HEK293 (cell line): Measurements from ENCODE around the gene KCNJ15.

Source experiments
- CTCF ChIA-PET: fragments of 350-600 bp; formaldehyde crosslinking; extraction: SDS; loops from one replicate; lab custom pipeline; 2021; ENCODE audit warnings: antibody characterized with exemption; lab: Yijun Ruan, JAX
- POLR2A ChIA-PET: fragments of 300-600 bp; formaldehyde crosslinking; extraction: SDS; loops from one replicate; lab custom pipeline; 2020; ENCODE audit warnings: antibody characterized with exemption, inconsistent platforms; lab: Yijun Ruan, JAX
- H3K27ac ChIP-seq: fragments of 200-500 bp; sonication (Bioruptor generic); 2 replicates; pipeline ENCODE4 v1.5.1; 2014; ENCODE audit warnings: low read depth, low read length, control low read depth, inconsistent platforms; ENCODE audit errors: extremely low read depth
- H3K36me3 ChIP-seq, 2 experiments: fragments of 200-500 bp in 1 of 2; sonication (Bioruptor generic) in 1 of 2; 1 replicate in 1 of 2; 2 replicates in 1 of 2; pipeline ENCODE4 v1.5.1; 2014 to 2017; ENCODE audit warnings: inconsistent platforms in 2 of 2, low read length in 2 of 2; ENCODE audit not compliant: control insufficient read depth in 2 of 2, insufficient read depth in 1 of 2
- H3K4me1 ChIP-seq: fragments of 200-500 bp; sonication (Bioruptor generic); 2 replicates; pipeline ENCODE4 v1.5.1; 2014; ENCODE audit warnings: mild to moderate bottlenecking, low read length, inconsistent platforms; ENCODE audit not compliant: control insufficient read depth, insufficient read depth
- H3K4me3 ChIP-seq: 2 replicates; pipeline ENCODE4 v1.5.1; 2011; ENCODE audit warnings: low read depth, mild to moderate bottlenecking, control low read depth, low read length, moderate library complexity
- H3K9me3 ChIP-seq: fragments of 200-500 bp; sonication (Bioruptor generic); 2 replicates; pipeline ENCODE4 v1.5.1; 2014; ENCODE audit warnings: low read depth, low read length, inconsistent platforms; ENCODE audit not compliant: control insufficient read depth, insufficient read depth
- FEZF1 ChIP-seq: fragments of 450-650 bp; formaldehyde crosslinking; IDR thresholded peaks from 2 replicates; pipeline ENCODE4 v1.5.1; 2016; ENCODE audit warnings: missing biosample characterization, missing genetic modification characterization
- SP2 ChIP-seq: fragments of 450-650 bp; formaldehyde crosslinking; IDR thresholded peaks from 2 replicates; pipeline ENCODE4 v1.5.1; 2016; ENCODE audit warnings: missing biosample characterization, missing genetic modification characterization
- ZBTB20 ChIP-seq: fragments of 450-650 bp; formaldehyde crosslinking; IDR thresholded peaks from 2 replicates; pipeline ENCODE4 v1.5.1; 2016; ENCODE audit warnings: missing biosample characterization, missing genetic modification characterization
- ZFP3 ChIP-seq: fragments of 450-650 bp; formaldehyde crosslinking; IDR thresholded peaks from 2 replicates; pipeline ENCODE4 v1.5.1; 2016; ENCODE audit warnings: low read depth, missing biosample characterization, missing genetic modification characterization
- ZFP69B ChIP-seq: fragments of 450-650 bp; formaldehyde crosslinking; IDR thresholded peaks from 2 replicates; pipeline ENCODE4 v1.5.1; 2016; ENCODE audit warnings: missing biosample characterization, missing genetic modification characterization
- ZNF174 ChIP-seq: fragments of 450-650 bp; formaldehyde crosslinking; IDR thresholded peaks from 2 replicates; pipeline ENCODE4 v1.5.0; 2017; ENCODE audit warnings: missing biosample characterization, mild to moderate bottlenecking, missing genetic modification characterization
- ZNF510 ChIP-seq: fragments of 450-650 bp; formaldehyde crosslinking; IDR thresholded peaks from 2 replicates; pipeline ENCODE4 v1.5.1; 2018; ENCODE audit warnings: mild to moderate bottlenecking, missing genetic modification characterization, missing biosample characterization; ENCODE audit not compliant: insufficient replicate concordance
- ZNF548 ChIP-seq: fragments of 450-650 bp; formaldehyde crosslinking; IDR thresholded peaks from 2 replicates; pipeline ENCODE4 v1.5.1; 2016; ENCODE audit warnings: missing biosample characterization, missing genetic modification characterization
- ZNF596 ChIP-seq: fragments of 450-650 bp; IDR thresholded peaks from 2 replicates; pipeline ENCODE4 v1.5.0; 2018; ENCODE audit warnings: missing biosample characterization, mild to moderate bottlenecking, missing genetic modification characterization, moderate library complexity
- ZNF629 ChIP-seq: fragments of 450-650 bp; formaldehyde crosslinking; IDR thresholded peaks from 2 replicates; pipeline ENCODE4 v1.5.1; 2017; ENCODE audit warnings: missing biosample characterization, missing genetic modification characterization
- ZNF701 ChIP-seq: fragments of 450-650 bp; formaldehyde crosslinking; IDR thresholded peaks from 2 replicates; pipeline ENCODE4 v1.5.1; 2016; ENCODE audit warnings: missing biosample characterization, missing genetic modification characterization
- ZNF776 ChIP-seq: fragments of 450-650 bp; formaldehyde crosslinking; IDR thresholded peaks from 2 replicates; pipeline ENCODE4 v1.5.0; 2017; ENCODE audit warnings: missing biosample characterization, missing genetic modification characterization, borderline replicate concordance
- ZNF791 ChIP-seq: fragments of 450-650 bp; formaldehyde crosslinking; IDR thresholded peaks from 2 replicates; pipeline ENCODE4 v1.5.1; 2016; ENCODE audit warnings: missing biosample characterization, missing genetic modification characterization
- ZNF843 ChIP-seq: fragments of 450-650 bp; formaldehyde crosslinking; IDR thresholded peaks from 2 replicates; pipeline ENCODE4 v1.5.1; 2016; ENCODE audit warnings: missing biosample characterization, missing genetic modification characterization
- TF ChIP-seq, protein P1 (sequence below): fragments of 450-650 bp; formaldehyde crosslinking; IDR thresholded peaks from 2 replicates; pipeline ENCODE4 v1.5.1; 2016; ENCODE audit warnings: missing biosample characterization, missing genetic modification characterization
- TF ChIP-seq, protein P2 (sequence below): fragments of 450-650 bp; formaldehyde crosslinking; IDR thresholded peaks from 2 replicates; pipeline ENCODE4 v1.5.1; 2017; ENCODE audit warnings: missing biosample characterization, missing genetic modification characterization
- TF ChIP-seq, protein P3 (sequence below): sonication (generic); formaldehyde crosslinking; IDR thresholded peaks from 2 replicates; pipeline ENCODE4 v1.8.1; 2022; ENCODE audit warnings: mild to moderate bottlenecking, moderate library complexity, missing genetic modification reagents
- TF ChIP-seq, protein P4 (sequence below): fragments of 450-650 bp; formaldehyde crosslinking; IDR thresholded peaks from 2 replicates; pipeline ENCODE4 v1.5.1; 2017; ENCODE audit warnings: missing biosample characterization, missing genetic modification characterization

KCNJ15 gene

DNA sequence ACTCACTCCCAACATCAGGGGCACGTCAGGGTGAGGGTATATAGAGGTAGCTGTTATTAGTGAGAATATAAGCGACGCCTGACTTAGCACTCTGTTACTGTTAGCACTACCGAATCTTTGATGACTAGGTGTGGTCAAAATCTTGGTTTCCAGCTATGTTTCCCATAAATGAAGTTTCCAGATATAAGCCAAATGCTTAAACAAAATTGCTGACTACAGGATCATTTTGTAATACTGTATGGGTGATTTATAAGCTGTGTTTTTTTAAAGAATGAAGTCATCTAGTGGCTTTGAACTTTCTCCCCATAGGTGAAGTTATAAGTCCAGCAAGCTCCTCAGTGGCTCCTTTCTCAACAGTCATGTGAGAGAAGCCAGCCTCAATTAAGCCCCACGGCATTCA is 23.7 kb downstream of the KCNJ15 start:
- TF ChIP-seq ZNF776 (tag by site-specific recombination), result no peak
- no peak for TF ChIP-seq ZNF174 (tag by site-specific recombination)
- TF ChIP-seq ZNF701 (tag by site-specific recombination), result no peak
- TF ChIP-seq, protein P1, sequence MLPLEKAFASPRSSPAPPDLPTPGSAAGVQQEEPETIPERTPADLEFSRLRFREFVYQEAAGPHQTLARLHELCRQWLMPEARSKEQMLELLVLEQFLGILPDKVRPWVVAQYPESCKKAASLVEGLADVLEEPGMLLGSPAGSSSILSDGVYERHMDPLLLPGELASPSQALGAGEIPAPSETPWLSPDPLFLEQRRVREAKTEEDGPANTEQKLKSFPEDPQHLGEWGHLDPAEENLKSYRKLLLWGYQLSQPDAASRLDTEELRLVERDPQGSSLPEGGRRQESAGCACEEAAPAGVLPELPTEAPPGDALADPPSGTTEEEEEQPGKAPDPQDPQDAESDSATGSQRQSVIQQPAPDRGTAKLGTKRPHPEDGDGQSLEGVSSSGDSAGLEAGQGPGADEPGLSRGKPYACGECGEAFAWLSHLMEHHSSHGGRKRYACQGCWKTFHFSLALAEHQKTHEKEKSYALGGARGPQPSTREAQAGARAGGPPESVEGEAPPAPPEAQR (tag by site-specific recombination), result no peak
- TF ChIP-seq, protein P2, sequence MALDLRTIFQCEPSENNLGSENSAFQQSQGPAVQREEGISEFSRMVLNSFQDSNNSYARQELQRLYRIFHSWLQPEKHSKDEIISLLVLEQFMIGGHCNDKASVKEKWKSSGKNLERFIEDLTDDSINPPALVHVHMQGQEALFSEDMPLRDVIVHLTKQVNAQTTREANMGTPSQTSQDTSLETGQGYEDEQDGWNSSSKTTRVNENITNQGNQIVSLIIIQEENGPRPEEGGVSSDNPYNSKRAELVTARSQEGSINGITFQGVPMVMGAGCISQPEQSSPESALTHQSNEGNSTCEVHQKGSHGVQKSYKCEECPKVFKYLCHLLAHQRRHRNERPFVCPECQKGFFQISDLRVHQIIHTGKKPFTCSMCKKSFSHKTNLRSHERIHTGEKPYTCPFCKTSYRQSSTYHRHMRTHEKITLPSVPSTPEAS (tag by site-specific recombination), result no peak
- no peak for TF ChIP-seq ZNF843
- TF ChIP-seq, protein P3, sequence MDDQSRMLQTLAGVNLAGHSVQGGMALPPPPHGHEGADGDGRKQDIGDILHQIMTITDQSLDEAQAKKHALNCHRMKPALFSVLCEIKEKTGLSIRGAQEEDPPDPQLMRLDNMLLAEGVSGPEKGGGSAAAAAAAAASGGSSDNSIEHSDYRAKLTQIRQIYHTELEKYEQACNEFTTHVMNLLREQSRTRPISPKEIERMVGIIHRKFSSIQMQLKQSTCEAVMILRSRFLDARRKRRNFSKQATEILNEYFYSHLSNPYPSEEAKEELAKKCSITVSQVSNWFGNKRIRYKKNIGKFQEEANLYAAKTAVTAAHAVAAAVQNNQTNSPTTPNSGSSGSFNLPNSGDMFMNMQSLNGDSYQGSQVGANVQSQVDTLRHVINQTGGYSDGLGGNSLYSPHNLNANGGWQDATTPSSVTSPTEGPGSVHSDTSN (CRISPR knock-in tag), result no peak
- TF ChIP-seq ZNF510 (tag by site-specific recombination), result no peak
- TF ChIP-seq ZBTB20, result no peak
- TF ChIP-seq, protein P4, sequence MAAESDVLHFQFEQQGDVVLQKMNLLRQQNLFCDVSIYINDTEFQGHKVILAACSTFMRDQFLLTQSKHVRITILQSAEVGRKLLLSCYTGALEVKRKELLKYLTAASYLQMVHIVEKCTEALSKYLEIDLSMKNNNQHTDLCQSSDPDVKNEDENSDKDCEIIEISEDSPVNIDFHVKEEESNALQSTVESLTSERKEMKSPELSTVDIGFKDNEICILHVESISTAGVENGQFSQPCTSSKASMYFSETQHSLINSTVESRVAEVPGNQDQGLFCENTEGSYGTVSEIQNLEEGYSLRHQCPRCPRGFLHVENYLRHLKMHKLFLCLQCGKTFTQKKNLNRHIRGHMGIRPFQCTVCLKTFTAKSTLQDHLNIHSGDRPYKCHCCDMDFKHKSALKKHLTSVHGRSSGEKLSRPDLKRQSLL (tag by site-specific recombination), result no peak
- no peak for TF ChIP-seq ZFP69B (tag by site-specific recombination)
- TF ChIP-seq ZNF548 (tag by site-specific recombination), result no peak
- H3K4me3 ChIP-seq, result no peak overlapping the region
- H3K27ac ChIP-seq, result no peak overlapping the region
- CTCF ChIA-PET, result interaction anchor here (1.2 kb wide), 1 partner anchor 76 kb away, joined by 5 read pairs; no protein-coding TSS in a partner anchor
- H3K4me1 ChIP-seq, result no peaks in the 10 kb centered on the region
- POLR2A ChIA-PET, result no interaction called here
- no peaks in the 10 kb centered on the region for H3K36me3 ChIP-seq
- H3K9me3 ChIP-seq, result no peaks in the 10 kb centered on the region

DNA sequence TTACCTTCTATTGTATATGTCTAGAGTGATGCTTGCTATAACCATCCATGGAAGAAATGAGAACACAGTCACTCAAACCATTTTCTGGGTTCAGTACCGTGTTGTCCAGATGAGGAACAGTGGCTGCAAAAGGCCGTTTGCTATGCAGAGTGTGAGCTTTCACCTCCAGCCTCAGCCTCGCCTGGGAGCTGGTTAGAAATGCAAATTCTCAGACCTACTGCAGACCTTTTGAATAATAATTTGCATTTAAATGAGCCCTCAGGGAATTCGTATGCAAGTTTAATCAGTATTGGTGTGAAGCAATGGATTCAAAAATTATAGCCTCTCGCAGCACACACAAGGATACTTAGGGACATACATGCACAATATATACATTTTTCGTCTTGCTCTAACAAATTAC is 24.1 kb downstream of the KCNJ15 start:
- Histone ChIP-seq H3K9me3 (no peaks in the 10 kb centered on the region), H3K36me3 (no peaks in the 10 kb centered on the region), H3K4me1 (no peaks in the 10 kb centered on the region), H3K27ac (no peak overlapping the region), H3K4me3 (no peak overlapping the region)
- TF ChIP-seq ZNF791 (tag by site-specific recombination), result no peak
- no peak for TF ChIP-seq SP2 (tag by site-specific recombination)
- TF ChIP-seq FEZF1 (tag by site-specific recombination), result no peak
- TF ChIP-seq ZNF629 (tag by site-specific recombination), result no peak
- ChIA-PET POLR2A (no interaction called here), CTCF (interaction anchor here (0.9 to 1.2 kb wide), 2 partner anchors 71 to 76 kb away, joined by 3 to 5 read pairs; no protein-coding TSS in a partner anchor)

DNA sequence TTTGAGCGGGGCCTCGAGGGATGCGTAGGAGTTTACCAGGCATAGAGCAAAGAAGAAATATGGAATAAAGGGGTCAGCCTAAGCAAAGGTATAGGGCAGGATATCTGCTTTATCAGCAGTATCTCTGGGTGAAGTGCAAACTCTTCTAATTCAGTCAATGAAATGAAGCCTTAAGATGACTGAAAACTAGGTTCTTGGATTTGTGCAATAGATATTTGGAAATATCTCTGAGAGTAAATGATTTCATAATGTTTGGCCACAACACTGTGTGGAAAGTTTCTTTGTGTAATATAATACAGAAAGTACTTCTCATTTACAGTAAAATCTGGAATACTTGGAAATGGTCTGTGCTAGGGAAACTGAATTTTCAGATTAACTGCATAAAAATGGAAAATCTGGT is 26.1 kb downstream of the KCNJ15 start:
- no peak overlapping the region for H3K4me3 ChIP-seq
- CTCF ChIA-PET, result no interaction called here
- no peaks in the 10 kb centered on the region for H3K36me3 ChIP-seq
- no peaks in the 10 kb centered on the region for H3K4me1 ChIP-seq
- no peaks in the 10 kb centered on the region for H3K9me3 ChIP-seq
- no peak overlapping the region for H3K27ac ChIP-seq
- POLR2A ChIA-PET, result no interaction called here
- TF ChIP-seq ZFP3 (tag by site-specific recombination) (peak; percentile 75; the same call in 1 of the 2 replicates), ZNF596 (tag by site-specific recombination) (no peak)
